HG02759 (cell line): ENCODE data around the gene MAST4.
A peak's percentile ranks its signal among the peaks of the same experiment; 100 is the strongest.

Experiments
- ATAC-seq: cut with Tn5 transposase; IDR thresholded peaks from one replicate; pipeline ENCODE4 v1.9.1; 2021; ENCODE audit warnings: mild to moderate bottlenecking, moderate library complexity; ENCODE audit not compliant: unreplicated experiment

MAST4 gene

GRCh38 chr5:66945389-66946349, 349.5 kb downstream of the MAST4 start:
- peak; percentile 99 for ATAC-seq

DNA sequence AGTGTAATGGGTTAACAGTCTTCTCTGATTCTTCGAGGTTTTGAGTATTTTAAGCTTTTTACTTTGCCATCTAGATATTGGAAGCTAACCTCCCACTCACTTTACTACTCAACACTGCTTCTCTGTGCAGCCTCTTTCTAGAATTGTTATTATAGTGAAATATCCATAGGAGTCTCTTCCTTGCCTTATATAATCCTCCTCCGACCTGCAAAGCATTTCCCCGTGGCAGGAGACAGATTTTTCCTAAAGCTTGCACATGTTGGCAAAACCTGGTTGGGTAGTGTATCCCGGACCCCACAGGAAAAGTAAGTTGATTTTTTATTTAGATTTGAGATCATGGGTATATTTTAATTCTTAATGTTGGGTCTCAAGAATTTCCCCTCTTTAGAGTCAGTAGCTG, 351.3 kb downstream of the MAST4 start:
- ATAC-seq = no peak

DNA sequence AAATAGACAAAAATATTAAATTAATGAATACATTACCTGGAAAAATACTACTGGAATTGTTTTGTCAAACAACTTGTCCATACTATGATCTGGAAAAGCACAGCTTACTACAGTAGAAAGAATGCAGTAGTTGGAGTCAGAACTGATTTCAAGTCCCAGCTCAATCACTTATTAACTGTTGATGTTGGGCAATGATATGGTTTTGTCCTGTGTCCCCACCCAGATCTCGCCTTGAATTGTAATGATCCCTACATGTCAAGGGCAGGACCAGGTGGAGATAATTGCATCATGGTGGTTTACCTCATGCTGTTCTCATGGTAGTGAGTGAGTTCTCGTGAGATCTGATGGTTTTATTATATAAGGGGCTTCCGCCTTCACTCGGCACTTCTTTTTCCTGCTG, 352.9 kb downstream of the MAST4 start:
- no peak for ATAC-seq

- ATAC-seq = no peak
Measured at GRCh38 chr5:66952153-66952552, 356.0 kb downstream of the MAST4 start.

- no peak for ATAC-seq
Measured at GRCh38 chr5:66956439-66956838, 360.2 kb downstream of the MAST4 start.

DNA sequence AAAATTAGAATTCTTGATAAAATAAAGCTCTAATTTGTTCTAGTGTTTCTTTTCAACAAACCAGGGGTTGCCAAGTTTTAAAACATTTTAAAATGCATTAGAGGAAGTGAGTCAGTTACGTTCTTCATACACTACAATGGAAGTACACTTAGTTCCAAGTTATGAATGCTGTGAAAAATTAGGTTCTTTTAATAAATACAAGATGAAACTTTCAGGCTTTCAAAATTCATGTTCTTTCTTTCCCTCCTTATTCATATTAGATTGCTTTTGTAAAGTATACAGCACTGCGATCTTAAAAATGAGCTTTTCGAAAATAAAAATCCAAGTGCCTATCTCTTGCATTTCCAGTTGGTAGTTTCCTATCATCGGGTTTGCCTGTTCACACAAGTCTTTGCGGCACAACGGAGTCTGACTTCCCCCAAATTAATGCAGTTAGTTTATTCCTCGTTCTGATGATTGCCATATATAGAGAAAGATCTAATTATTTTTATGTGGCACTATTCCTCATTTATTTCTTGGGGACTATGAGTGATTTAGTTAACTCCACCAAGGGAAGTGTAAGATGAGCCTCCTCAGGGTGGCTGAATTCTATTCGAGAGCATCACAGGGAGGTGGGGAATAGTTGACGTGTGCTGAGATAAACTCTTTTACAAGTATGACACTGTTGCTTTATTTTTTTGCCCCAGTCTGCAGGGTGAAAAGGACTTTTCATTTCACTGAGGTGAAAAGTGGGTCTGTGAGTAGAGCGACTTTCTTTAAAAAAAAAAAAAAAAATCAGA, 362.2 kb downstream of the MAST4 start:
- no peak for ATAC-seq

GRCh38 chr5:66958980-66959641, 362.9 kb downstream of the MAST4 start:
- no peak for ATAC-seq

GRCh38 chr5:66959653-66960052, 363.5 kb downstream of the MAST4 start:
- ATAC-seq = no peak

- no peak for ATAC-seq
Measured at GRCh38 chr5:66960369-66961137, 364.4 kb downstream of the MAST4 start.

DNA sequence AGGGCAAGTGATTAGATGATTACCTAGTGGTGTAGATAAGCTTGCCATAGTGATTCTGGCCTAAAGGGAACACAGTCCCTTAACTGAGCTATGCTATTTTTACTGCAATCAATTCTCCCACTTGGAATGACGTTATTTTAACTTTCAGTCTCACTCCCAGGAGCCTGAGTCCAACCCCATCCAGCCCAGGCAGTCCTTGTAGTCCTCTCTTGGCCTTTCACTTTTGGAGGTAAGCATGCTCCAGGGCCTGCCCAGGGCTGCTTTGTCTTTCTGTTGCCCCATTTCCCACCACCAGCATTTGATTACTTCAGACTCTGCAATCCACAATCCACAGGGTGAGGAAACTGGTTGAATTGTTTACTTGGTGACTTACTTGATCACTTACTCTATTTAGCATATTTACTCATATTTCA, 367.4 kb downstream of the MAST4 start:
- ATAC-seq = no peak

- ATAC-seq = no peak
Measured at GRCh38 chr5:66966439-66966838, 370.2 kb downstream of the MAST4 start.

DNA sequence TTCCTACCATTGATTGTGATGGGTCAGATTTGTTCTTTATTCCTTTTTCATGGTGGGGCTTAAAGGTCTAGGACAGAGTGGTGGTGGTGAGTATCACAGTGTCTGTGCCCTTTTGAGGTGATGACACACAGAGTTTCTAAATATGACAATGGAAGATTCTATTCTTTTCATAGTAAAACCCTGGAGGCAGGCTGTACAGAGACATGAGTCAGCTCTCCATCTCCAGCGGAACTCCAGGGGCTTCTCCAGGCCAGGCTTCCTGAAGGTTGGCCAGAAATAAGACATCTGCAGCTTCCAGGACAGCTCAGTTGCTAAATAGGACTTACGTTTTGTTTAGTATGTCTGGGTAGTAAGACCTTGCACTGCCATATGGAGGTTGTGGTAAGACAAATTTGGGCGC, 370.9 kb downstream of the MAST4 start:
- ATAC-seq = no peak

GRCh38 chr5:66967826-66968262, 371.7 kb downstream of the MAST4 start:
- no peak for ATAC-seq

DNA sequence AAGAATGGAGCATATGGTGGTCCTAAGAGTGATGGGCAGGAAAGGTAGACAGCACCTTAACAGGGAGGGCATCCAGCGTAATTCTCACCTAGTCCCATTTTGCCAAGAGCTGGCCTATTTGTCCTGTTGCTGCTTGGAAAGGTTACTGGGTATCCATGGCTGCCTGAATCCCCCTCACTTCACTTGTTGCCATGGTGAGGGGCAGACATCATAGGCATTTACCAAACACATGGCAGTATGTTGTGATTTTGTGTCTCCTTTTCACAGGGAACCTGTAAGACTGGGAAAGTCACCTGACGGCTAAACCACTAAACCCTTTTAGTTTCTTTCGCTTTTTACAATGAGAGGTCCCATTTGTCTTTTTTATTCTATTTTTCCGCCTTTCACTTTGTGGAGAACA, 373.3 kb downstream of the MAST4 start:
- no peak for ATAC-seq

DNA sequence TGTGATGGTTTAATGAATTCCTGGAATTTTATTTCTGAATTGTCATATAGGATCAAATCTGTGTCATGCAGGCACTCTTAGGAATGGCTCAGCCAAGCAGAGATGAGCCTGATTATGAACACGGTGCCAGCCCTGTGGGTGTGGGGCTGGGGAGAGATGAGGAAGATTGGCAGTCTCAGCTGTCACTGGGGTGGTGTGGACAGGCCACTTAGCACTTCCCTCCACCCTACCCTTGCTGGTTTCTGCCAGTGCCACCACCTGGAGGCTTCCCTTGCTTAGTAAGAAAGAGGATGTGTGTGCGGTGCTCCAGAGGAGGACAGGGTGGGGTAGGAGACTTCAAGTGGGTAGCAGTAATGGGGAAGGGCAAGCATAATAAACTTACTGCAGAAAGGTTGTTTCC, 373.8 kb downstream of the MAST4 start:
- ATAC-seq = no peak

GRCh38 chr5:66972004-66972403, 375.8 kb downstream of the MAST4 start:
- no peak for ATAC-seq

DNA sequence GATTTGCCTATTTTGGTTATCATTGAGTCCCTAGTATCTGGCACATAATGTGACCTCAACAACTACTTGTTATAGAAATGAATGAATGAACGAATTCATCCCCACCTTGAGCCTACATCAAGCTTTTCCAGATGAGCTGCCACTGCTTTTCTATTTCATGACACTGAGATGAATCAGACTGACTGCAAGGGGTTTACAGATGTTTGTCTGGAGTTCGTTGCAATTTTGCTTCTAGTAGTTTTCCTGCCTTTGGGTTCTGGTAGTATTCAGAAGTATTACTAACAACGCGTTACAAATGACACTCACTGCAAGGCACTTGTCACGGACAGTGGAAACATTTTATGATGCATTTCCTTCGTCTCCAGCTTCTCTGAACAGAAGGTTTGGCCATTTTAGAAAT, 378.1 kb downstream of the MAST4 start:
- no peak for ATAC-seq

GRCh38 chr5:66976108-66976507, 379.9 kb downstream of the MAST4 start:
- no peak for ATAC-seq

GRCh38 chr5:66979738-66980137, 383.5 kb downstream of the MAST4 start:
- ATAC-seq = no peak

GRCh38 chr5:66981266-66982055, 385.3 kb downstream of the MAST4 start:
- no peak for ATAC-seq
